ENCODE measurements around the gene PRKCE.

- TF ChIP-seq CTCF (conservative IDR thresholded peaks at IDR 0.05; ENCODE audit: low read depth in 2 of 2): no peak
- TF ChIP-seq POLR2AphosphoS5 (IDR thresholded peaks at IDR 0.05; ENCODE audit: low read depth): no peak
- no peak for TF ChIP-seq STAT1 (IDR thresholded peaks at IDR 0.05; ENCODE audit: unreplicated experiment)
- TF ChIP-seq REST (IDR thresholded peaks at IDR 0.05; ENCODE audit: unreplicated experiment): no peak
- no peak for TF ChIP-seq EZH2phosphoT487 (IDR thresholded peaks at IDR 0.05; ENCODE audit: unreplicated experiment)
- TF ChIP-seq EZH2 (IDR thresholded peaks at IDR 0.05; ENCODE audit: low read depth, unreplicated experiment): no peak
Measured at GRCh38 chr2:45942237-45942738, 290.8 kb downstream of the PRKCE start.
